ENCODE results near the gene PYY.
A peak's percentile ranks its signal among the peaks of the same experiment; 100 is the strongest.

PYY gene

DNA sequence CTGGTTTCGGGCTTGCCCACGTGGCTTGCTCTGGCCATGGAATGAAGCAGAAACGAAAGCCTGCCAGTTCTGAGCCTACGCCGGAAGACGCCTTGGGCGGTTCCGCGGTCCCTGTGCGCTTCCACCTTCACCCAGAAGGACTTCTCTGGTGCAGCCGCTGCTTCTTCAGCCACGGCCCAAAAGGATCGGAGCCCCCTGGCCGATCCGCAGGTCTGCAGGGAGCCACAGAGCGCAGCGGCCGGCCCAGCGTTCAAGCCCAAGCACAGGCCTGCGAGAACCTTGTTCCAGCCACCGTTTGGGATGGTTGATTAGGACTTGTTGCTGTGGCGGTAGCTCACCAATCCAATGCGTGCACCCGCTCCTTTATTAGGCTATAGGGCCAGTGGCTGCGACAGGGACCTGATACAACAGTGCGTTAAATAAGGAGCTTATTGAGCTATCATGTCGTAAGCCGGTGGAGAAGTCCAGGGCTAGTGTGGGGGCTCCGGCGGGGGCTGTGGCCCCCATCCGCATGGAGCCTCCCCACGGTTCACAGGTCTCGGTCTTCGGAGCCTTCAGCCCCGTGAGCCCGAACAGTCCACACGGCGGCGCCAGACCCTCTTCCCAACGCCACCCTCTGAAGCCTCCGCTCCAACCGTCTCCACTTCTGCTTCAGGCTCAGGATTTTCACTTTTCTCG lies 36.3 kb downstream of the PYY start:
- peak; percentile 71 for TF ChIP-seq CTCF (IDR thresholded peaks at IDR 0.05; ENCODE audit: insufficient read depth, low read length, missing control alignments)
- ChIA-PET CTCF (interaction anchor here (0.7 to 5.8 kb wide), 4 partner anchors 8 to 77 kb away, joined by 3 to 64 read pairs (median 4); partner anchors contain the start of gene MPP2), POLR2A (no interaction called here)
- no peak for DNase-seq (ENCODE audit: low read depth, low spot score)
- no peak overlapping the region for H3K4me3 ChIP-seq (ENCODE audit: low read depth, low read length)

DNA sequence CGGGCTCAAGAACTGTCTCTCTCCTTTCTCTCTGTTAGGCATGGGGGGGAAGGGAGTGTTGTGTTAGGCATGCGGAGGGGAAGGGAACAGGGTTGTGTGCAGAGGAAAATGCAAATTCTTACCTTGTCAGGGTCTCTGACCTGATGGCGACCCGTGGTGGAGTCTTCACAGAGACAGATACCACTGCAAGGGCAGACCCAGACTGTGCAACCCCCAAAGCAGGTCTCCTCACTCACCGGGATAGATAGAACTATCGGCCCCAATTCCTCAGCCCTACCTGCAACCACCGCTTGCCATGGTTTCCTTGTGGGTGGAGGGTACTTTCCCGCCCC lies 36.8 kb downstream of the PYY start:
- no peak for TF ChIP-seq CTCF (IDR thresholded peaks at IDR 0.05; ENCODE audit: insufficient read depth, low read length, missing control alignments)
- POLR2A ChIA-PET = no interaction called here
- DNase-seq (ENCODE audit: low read depth, low spot score) = no peak
- CTCF ChIA-PET = interaction anchor here (0.7 to 5.8 kb wide), 3 partner anchors 8 to 39 kb away, joined by 3 to 64 read pairs (median 3); partner anchors contain the start of gene MPP2
- H3K4me3 ChIP-seq (ENCODE audit: low read depth, low read length) = no peak overlapping the region

DNA sequence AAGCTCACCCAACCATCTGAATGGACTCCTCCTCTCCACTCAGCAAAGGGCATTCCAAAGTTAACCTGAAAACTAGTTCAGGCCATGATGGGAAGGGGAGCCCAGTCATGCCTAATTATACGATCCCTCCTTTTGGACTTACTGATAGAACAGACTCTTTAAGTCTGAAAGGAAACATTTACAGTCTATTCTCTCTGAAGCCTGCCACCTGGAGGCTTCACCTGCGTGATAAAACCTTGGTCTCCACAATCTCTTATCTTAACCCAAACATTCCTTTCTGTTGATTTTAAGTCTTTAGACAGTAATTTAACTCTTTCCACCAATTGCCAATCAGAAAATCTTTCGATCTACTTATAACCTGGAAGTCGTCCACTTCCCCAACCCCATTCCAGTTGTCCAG lies 37.4 kb downstream of the PYY start:
- TF ChIP-seq CTCF (IDR thresholded peaks at IDR 0.05; ENCODE audit: insufficient read depth, low read length, missing control alignments) = no peak
- ChIA-PET POLR2A (interaction anchor here (0.6 kb wide), 1 partner anchor 235 kb away, joined by 3 read pairs; no protein-coding TSS in a partner anchor), CTCF (interaction anchor here (0.9 to 1.2 kb wide), 2 partner anchors 27 to 124 kb away, joined by 3 read pairs; no protein-coding TSS in a partner anchor)
- H3K4me3 ChIP-seq (ENCODE audit: low read depth, low read length) = no peak overlapping the region
- DNase-seq (ENCODE audit: low read depth, low spot score) = no peak

DNA sequence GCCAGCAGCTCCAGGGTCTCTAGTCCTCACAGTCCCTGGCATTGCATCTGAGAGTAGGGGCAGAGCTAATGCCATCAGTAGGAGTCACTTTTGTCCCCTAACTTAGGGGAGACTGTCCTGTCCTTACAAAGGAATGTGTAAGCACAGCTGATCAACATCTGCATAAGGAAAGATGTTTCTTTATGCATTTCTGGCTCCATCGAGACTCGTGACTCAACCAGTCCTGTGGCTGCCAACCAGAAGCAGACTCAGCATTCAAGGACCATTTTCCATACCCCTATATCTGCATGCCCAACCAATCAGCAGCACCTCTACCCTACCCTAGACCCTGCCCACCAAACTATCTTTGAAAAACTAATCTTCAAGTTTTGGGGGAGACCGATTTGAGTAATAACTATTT lies 38.2 kb downstream of the PYY start:
- ChIA-PET POLR2A (interaction anchor here (0.6 kb wide), 1 partner anchor 235 kb away, joined by 3 read pairs; no protein-coding TSS in a partner anchor), CTCF (interaction anchor here (0.9 to 2.0 kb wide), 3 partner anchors 28 to 125 kb away, joined by 3 to 4 read pairs (median 3); no protein-coding TSS in a partner anchor)
- no peak for DNase-seq (ENCODE audit: low read depth, low spot score)

DNA sequence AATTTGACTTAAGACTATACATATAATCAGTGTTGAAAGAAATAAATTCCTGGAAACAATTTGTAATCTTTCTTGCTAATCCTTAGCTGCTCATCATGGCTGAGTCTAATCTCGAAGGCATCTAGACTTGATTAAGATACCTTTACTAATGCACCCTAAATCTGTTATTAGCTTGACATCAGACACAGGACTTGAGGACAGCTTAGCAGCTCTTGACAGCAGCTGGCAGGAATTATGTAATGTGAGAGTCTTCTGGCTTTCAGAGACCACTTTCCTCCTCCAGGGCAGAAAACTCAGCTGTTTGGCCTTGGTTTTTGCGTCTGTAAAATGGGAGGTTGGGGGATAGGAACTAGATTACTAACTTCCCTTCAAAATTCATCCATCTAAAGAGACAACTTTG lies 39.3 kb downstream of the PYY start:
- CTCF ChIA-PET = interaction anchor here (0.8 to 2.0 kb wide), 9 partner anchors 10 to 82 kb away, joined by 3 to 8 read pairs (median 4); no protein-coding TSS in a partner anchor
- TF ChIP-seq CTCF (IDR thresholded peaks at IDR 0.05; ENCODE audit: insufficient read depth, low read length, missing control alignments) = no peak
- DNase-seq (ENCODE audit: low read depth, low spot score) = no peak
- H3K4me3 ChIP-seq (ENCODE audit: low read depth, low read length) = no peak overlapping the region
- POLR2A ChIA-PET = interaction anchor here (0.6 kb wide), 1 partner anchor 77 kb away, joined by 6 read pairs; no protein-coding TSS in a partner anchor

More for the DNA sequence above, 38.2 kb downstream of the PYY start:
- no peak for TF ChIP-seq CTCF (IDR thresholded peaks at IDR 0.05; ENCODE audit: insufficient read depth, low read length, missing control alignments)
- no peak overlapping the region for H3K4me3 ChIP-seq (ENCODE audit: low read depth, low read length)

GRCh38 chr17:43913584-43913983 lies 40.2 kb downstream of the PYY start:
- no peak for TF ChIP-seq CTCF (IDR thresholded peaks at IDR 0.05; ENCODE audit: insufficient read depth, low read length, missing control alignments)
- no peak for DNase-seq (ENCODE audit: low read depth, low spot score)
- ChIA-PET CTCF (interaction anchor here (1.2 to 2.0 kb wide), 7 partner anchors 11 to 83 kb away, joined by 3 to 8 read pairs (median 4); no protein-coding TSS in a partner anchor), POLR2A (no interaction called here)
- H3K4me3 ChIP-seq (ENCODE audit: low read depth, low read length) = no peak overlapping the region
